GF-D8 (cell line): ENCODE results near the gene MT3.
"Not testable (repeated sequence)": the region's sequence is repeated elsewhere in the genome, so short reads cannot be mapped to it uniquely, and the experiment has no call there.

Source experiments
- DNase-seq: peaks from one replicate; lab custom pipeline; 2025; lab: John Stamatoyannopoulos, UW

The MT3 gene

DNA sequence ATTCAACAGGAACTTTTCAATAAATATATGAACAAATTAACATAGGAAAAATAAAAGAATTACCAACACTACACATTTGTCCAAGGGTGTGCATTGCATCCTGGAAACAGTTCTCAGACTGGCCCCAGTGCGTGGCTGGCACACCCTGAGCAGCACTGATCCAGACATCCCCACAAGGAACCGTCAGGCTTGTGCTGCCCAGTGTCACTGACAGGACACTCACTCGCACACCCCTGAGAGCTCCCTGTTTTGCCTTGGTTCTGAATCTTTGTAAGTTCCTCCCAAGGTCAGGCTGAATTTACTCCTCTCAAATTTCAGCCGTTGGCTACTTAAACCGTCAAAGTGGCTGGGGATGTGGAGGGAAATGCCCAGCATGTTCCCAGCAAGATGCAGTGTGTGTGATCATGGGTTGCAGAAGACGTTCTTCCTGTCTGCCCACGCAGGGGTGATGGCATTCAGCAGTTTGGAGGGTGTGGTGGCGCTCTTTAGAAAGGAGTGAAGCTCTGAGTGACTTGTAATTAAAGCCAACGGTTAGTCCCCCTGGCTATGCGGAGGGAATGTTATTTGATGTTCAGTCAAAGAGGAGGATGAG is 20.8 kb downstream of the MT3 start:
- DNase-seq: peak; percentile 12

DNA sequence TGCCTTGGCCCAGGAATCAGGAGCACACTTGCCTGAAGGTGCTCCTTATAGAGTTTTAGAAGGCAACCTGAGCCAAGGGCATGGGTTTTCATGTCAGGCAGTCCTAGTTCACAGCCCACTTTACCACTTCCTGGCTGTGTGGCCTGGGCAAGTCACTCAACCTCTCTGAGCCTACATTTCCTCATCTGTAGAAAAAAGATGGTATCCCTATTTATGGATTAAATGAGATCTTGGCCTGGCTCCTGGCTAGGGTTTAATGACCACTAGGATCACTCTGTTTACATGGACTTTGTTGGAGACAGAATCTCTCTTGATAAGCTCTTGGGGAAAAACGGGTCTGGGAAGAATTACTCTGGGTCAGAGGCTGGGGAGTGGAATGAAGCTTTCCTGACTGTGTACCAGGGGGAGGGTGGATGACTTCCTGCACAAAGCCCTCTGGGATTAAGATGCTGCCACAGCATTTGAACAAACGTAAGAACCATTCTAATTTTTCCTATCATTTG is 21.3 kb downstream of the MT3 start:
- DNase-seq: no peak

GRCh38 chr16:56611281-56611833 is 22.0 kb downstream of the MT3 start:
- DNase-seq: no peak

DNA sequence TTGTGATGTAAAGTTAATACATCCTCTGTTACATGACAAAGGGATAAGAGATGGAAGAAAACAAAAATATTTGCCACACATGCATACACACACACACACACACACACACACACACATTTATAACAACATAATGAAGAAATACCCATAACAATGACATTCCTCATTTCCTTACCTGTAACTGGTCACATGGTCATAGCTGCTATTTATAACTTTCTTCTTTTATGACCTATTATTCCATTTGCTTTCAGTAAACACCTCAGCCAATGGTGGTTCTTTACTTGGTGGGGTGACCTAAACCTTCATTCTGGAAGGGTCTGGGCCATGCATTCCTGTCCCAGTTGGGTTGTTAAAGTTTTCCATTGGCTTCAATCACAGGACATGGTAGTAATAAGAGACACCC is 24.4 kb downstream of the MT3 start:
- no peak for DNase-seq

DNA sequence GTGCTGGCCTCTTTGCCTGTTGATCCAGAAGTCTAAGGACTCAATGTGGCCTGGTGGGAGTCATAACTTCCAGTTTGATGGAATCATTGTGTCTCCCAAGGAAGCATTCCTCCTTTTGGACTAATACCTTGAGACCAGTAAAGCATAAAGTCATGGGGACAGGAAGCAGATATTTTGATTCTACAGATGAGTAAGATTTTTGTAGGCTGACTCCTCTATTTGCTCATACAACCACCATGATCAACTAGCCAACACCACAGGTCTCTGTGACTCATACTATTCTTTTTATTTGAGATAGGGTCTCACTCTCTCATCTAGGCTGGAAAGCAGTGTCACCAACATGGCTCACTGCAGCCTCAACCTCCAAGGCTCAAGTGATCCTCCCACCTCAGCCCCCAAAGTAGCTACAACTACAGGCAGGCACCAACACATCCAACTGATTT is 25.2 kb downstream of the MT3 start:
- DNase-seq: no peak

DNA sequence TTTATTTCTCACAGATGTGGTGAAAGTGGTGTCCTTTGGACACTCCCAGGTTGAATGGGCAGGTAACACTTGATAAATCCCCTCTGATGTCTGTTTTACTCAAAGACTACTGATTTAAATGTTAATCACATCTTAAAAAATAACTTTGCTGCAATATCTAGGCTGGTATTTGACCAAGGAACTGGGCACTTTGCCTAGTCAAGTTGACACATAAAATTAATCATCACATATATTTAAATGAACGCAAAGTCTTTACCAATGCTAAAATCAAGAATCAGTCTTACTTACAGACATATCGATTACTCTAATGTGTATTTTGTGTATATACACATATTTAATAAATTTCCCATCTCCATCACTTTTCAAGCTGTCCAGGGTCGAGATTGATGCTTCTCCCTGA is 26.0 kb downstream of the MT3 start:
- DNase-seq: no peak

GRCh38 chr16:56616608-56617211 is 27.4 kb downstream of the MT3 start:
- DNase-seq: no peak

DNA sequence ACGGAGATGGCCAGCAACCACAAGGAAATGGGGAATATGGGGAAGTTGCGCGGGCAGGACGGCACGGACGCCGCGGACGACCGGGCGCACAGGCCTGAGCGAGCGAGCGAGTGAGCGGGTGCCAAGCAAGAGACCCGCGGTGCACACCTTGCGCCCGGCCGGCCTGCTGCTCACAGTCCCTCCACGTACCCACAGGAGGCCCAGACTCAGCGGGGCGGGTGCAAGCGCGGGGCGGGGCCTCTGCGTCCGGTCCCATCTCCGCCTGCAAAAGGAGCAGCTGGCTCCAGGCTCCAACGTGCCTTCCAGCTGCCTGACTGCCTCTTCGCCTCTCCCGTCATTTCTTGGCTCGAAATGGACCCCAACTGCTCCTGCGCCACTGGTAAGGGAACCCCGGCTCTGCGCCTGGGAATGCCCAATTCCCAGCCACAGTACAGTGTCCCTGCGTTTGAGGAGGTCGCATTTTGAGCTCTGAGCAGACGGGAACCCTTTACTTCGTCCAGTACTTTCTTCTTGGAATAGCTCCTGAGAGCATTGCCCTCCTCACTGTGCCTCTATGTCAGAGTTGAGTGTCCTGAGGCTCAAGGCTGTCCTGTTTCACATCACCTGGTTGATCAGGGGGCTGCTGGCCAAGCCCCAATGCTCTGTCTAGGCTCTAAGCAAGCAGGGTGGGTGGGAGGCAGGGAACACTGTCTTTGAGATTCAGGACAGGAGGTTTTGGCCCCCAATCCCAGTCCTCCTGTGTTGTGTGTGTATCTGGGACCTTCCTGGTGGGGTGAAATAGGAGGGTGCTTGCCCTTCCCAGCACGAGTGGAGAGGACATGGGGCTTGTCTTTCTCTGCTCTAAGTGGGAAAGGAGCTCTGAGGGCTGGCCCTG is 28.1 kb downstream of the MT3 start:
- no peak for DNase-seq

DNA sequence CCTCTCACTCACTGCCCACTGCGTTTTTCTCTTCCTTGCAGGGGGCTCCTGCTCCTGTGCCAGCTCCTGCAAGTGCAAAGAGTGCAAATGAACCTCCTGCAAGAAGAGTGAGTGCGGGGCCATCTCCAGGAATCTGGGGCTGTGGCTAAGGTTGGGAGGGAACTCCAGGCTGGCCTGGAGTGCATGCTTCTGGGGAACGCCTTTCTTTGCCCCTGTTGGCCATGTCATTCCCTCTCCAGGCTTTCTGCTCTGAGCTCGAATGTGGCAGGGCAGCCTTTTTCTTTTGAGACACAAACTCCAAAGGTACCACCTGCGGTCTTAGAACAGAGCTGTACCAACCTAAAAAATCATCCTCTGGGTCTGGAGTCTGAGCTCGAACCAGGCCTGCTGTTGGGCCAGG is 28.8 kb downstream of the MT3 start:
- DNase-seq: no peak

- DNase-seq: no peak
Observed at GRCh38 chr16:56620339-56620897, 31.1 kb downstream of the MT3 start.

DNA sequence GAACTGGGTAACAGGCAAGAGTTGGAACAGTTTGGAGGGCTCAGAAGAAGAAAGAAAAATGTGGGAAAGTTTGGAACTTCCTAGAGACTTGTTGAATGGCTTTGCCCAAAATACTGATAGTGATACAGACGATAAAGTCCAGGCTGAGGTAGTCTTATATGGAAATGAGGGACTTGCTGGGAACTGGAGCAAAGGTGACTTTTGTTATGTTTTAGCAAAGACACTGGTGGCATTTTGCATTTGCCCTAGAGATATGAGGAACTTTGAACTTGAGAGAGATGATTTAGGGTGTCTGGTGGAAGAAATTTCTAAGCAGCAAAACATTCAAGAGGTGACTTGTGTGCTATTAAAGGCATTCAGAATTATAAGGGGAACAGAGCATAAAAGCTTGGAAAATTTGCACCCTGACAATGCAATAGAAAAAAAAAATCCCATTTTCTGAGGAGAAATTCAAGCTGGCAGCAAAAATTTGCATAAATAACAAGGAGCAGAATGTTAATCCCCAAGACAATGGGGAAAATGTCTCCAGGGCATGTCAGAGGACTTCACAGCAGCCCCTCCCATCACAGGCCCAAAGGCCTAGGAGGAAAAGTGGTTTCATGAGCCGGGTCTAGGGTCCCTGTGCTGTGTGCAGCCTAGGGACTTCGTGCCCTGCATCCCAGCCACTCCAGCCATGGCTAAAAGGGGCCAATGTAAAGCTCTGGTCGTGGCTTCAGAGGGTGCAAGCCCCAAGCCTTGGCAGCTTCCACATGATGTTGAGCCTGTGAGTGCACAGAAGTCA is 32.5 kb downstream of the MT3 start:
- not testable (repeated sequence) for DNase-seq

DNA sequence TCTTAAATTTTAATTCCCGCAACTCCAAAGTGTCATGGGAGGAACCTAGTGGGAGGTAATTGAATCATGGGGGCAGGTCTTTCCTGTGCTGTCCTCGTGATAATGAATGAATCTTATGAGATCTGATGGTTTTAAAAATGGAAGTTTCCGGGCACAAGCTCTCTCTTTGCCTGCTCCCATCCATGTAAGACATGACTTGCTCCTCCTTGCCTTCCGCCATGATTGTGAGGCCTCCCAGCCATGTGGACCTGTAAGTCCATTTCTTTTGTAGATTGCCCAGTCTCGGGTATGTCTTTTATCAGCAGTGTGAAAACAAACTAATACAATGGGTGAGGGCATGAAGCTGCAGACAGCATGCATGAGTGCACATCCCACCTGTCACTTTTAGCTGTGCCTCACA is 33.9 kb downstream of the MT3 start:
- DNase-seq: not testable (repeated sequence)

DNA sequence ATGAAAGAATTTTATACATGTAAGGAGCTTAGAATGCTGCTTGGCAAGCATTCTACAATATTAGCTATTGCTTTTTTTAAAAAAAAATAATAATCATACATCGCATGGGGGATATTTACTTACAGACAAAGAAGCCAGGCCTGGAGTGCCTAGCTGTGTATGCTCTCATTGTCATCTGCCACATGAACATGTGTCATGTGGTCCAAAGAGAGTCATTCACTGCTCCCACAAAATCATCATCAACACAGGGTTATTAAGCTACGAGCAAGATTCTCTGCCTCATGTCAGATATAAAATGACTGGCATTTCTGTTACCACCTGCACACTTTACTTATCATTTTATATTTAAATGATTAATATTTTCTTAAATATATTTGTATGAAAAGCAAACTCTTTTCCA is 34.3 kb downstream of the MT3 start:
- DNase-seq: no peak

DNA sequence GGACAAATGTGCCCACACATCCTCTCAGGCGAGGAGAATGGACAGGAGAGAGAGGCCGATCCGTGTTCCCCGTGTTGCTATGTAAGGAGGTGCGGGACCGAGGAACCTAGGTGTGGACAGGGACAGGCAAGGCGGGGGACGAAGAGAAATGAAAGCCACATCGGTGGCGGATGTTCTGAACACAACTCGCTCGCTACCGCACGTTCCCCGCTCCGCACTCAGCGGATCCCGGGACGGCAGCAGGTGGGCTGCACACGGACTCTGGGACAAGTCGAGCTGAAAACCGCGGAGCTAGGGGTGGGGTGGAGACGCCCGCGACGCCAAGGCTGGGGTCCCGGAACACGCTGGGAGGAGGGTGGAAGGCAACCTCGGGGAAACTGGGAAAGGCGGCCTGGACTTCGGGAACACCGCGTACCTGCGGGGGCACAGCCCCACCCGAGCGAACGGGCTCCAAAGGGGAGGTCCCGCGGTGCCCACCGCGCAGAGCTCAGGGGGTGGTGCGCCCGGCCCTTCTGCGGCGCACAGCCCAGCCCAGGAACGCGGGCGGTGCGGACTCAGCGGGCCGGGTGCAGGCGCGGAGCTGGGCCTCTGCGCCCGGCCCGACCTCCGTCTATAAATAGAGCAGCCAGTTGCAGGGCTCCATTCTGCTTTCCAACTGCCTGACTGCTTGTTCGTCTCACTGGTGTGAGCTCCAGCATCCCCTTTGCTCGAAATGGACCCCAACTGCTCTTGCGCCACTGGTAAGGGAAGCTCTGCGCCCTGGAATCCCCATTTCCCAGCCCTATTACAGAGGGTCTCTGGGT is 36.0 kb downstream of the MT3 start, which contains the start of gene MT1E:
Gene MT1E, plus strand, starts transcription at position 642 of the 803 bp plus-strand sequence. Its CDS starts 71 bp downstream, at position 713.
- no peak for DNase-seq

GRCh38 chr16:56625943-56626654 is 36.8 kb downstream of the MT3 start:
- DNase-seq: no peak

DNA sequence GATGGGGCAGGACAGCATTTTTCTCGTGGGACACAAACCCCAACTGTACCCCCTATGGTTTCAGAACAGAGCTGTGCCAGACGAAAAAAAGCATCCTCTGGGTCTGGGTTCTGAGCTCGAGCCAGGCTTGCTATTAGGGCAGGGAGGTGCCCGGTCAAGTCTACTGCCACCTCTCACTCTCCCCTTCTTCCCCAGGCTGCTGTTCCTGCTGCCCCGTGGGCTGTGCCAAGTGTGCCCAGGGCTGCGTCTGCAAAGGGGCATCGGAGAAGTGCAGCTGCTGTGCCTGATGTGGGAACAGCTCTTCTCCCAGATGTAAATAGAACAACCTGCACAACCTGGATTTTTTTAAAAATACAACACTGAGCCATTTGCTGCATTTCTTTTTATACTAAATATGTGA is 37.4 kb downstream of the MT3 start:
- DNase-seq: no peak

DNA sequence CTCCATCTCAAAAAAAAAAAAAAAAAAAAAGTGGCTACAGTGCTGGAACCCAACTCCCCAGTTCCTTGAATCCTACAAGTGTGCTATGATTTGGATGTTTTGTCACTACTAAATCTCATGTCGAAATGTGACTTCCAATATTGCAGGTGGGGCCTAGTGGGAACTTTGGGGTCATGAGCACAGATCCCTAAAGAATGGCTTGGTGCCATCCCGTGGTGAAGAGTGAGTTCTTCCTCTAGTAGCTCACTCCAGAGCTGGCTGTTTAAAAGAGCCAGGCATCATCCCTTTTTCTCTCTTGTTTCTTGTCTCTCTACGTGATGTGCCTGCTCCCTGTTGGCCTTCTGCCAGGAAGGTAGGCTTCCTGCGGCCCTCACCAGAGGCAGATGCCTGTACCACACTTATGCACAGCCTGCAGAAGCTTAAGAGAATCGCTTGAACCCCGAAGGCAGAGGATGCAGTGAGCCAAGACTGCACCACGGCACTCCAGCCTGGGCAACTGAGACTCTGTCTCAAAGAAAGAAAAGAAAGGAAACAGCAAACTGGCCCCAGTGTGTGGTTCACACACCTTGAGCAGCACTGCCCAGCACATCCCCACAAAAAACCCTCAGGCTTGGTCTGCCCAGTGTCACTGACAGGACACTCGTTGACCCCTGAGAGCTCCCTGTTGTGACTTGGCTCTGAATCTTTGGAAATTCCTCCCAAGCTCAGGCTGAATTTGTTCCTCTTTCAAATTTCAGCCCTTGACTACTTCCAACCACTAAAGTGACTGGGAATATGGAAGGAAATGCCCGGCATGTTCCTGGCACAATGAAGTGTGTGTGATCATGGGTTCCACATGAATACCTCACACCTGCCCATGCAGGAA is 39.4 kb downstream of the MT3 start:
- no peak for DNase-seq

GRCh38 chr16:56629531-56629930 is 40.2 kb downstream of the MT3 start:
- DNase-seq: no peak

DNA sequence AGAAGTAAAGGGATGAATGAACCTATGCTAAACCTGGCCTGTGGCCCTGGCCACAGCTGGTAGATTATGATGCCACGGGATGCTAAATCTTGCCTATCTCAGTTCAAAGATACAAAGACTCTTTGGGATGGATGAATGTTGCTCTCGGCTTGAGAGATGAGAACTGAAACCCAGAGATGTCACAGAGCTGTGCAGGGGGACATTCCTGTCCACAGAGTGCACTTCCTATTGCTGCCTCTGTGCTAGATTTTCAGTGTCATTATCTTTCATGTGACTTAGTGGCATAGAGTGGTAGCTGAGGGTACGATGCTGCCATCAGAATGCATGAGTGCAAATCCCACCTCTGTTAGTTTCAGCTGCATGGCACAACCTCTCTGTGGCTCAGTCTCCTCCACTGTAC is 40.8 kb downstream of the MT3 start:
- no peak for DNase-seq
